ENCODE measurements around the gene RNPEPL1. TPM values are rescaled to one million over a fixed set of nuclear protein-coding genes. Genes with fewer than 3 reads are reported as not detected.

Gene RNPEPL1
- total RNA-seq, 1 experiment from 2014 or later: 80.6 TPM

- intact Hi-C loops (cut with micrococcal nuclease; ENCODE audit: unreplicated experiment): loop anchor here (10.0 kb wide), 1 partner anchor 103 kb away; no protein-coding TSS in a partner anchor
- Mint-ChIP-seq H3K9me3 (ENCODE audit: low read depth, unreplicated experiment) (no peaks in the 10 kb centered on the region), H3K27ac (ENCODE audit: unreplicated experiment) (no peak overlapping the region), H3K27me3 (ENCODE audit: unreplicated experiment) (no peaks in the 10 kb centered on the region), H3K4me3 (ENCODE audit: low read depth, unreplicated experiment) (no peak overlapping the region), H3K4me1 (ENCODE audit: low read depth, unreplicated experiment) (peaks cover 21% of the 10 kb centered on the region), H3K36me3 (ENCODE audit: insufficient read depth, unreplicated experiment) (peaks cover 32% of the 10 kb centered on the region)
- CTCF ChIA-PET: interaction anchor here (0.7 kb wide), 1 partner anchor 409 kb away, joined by 5 read pairs; no protein-coding TSS in a partner anchor
- no peak for TF ChIP-seq CTCF (IDR thresholded peaks at IDR 0.05; ENCODE audit: unreplicated experiment)
- BruUV-seq (replicated peaks): no TSS peak
- no peak for DNase-seq
These were observed 33.5 kb downstream of the RNPEPL1 start for GRCh38 chr2:240601831-240602160.

- DNase-seq: no peak
- intact Hi-C loops (cut with micrococcal nuclease; ENCODE audit: unreplicated experiment): loop anchor here (10.0 kb wide), 1 partner anchor 102 kb away; no protein-coding TSS in a partner anchor
- peaks cover 26% of the 10 kb centered on the region for H3K4me1 Mint-ChIP-seq (ENCODE audit: low read depth, unreplicated experiment)
- H3K27ac Mint-ChIP-seq (ENCODE audit: unreplicated experiment): no peak overlapping the region
- no peak for TF ChIP-seq CTCF (IDR thresholded peaks at IDR 0.05; ENCODE audit: unreplicated experiment)
- CTCF ChIA-PET: interaction anchor here (0.7 kb wide), 1 partner anchor 410 kb away, joined by 5 read pairs; no protein-coding TSS in a partner anchor
- no peak overlapping the region for H3K4me3 Mint-ChIP-seq (ENCODE audit: low read depth, unreplicated experiment)
- peaks cover 33% of the 10 kb centered on the region for H3K36me3 Mint-ChIP-seq (ENCODE audit: insufficient read depth, unreplicated experiment)
- BruUV-seq (replicated peaks): no TSS peak
- no peaks in the 10 kb centered on the region for H3K9me3 Mint-ChIP-seq (ENCODE audit: low read depth, unreplicated experiment)
- no peaks in the 10 kb centered on the region for H3K27me3 Mint-ChIP-seq (ENCODE audit: unreplicated experiment)
These were observed 34.2 kb downstream of the RNPEPL1 start for GRCh38 chr2:240602266-240603050.

- H3K9me3 Mint-ChIP-seq (ENCODE audit: low read depth, unreplicated experiment): no peaks in the 10 kb centered on the region
- H3K4me3 Mint-ChIP-seq (ENCODE audit: low read depth, unreplicated experiment): no peak overlapping the region
- H3K4me1 Mint-ChIP-seq (ENCODE audit: low read depth, unreplicated experiment): peaks cover 34% of the 10 kb centered on the region
- intact Hi-C loops (cut with micrococcal nuclease; ENCODE audit: unreplicated experiment): loop anchor here (10.0 kb wide), 1 partner anchor 102 kb away; no protein-coding TSS in a partner anchor
- BruUV-seq (replicated peaks): no TSS peak
- DNase-seq: no peak
- H3K36me3 Mint-ChIP-seq (ENCODE audit: insufficient read depth, unreplicated experiment): peaks cover 33% of the 10 kb centered on the region
- H3K27ac Mint-ChIP-seq (ENCODE audit: unreplicated experiment): no peak overlapping the region
- TF ChIP-seq CTCF (IDR thresholded peaks at IDR 0.05; ENCODE audit: unreplicated experiment): no peak
- CTCF ChIA-PET: interaction anchor here (1.3 to 3.0 kb wide), 3 partner anchors 17 to 136 kb away, joined by 3 to 10 read pairs (median 10); partner anchors contain the start of gene CAPN10
- no peaks in the 10 kb centered on the region for H3K27me3 Mint-ChIP-seq (ENCODE audit: unreplicated experiment)
These were observed 35.0 kb downstream of the RNPEPL1 start for GRCh38 chr2:240603081-240603835.

DNA sequence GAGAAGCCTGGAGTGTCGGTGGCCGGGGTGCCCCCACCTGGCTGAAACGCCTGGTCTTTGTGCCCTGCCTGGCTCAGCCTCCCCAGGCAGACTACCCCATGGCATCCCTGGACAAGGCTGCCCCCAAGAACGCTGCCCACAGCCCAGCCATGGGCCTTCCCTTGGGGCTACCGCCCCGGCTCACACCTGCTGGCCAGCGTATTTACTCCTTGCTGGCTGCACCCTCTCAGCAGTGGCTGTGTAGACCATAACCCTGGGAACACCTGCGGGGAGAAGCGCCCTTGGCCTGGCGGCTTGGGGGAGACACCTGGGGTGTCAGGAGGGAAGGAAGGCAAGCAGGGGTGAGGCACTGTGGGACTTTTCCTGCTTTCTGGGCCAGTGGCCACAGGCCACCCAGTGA is 35.6 kb downstream of the RNPEPL1 start:
- DNase-seq: no peak
- intact Hi-C loops (cut with micrococcal nuclease; ENCODE audit: unreplicated experiment): loop anchor here (10.0 kb wide), 1 partner anchor 101 kb away; no protein-coding TSS in a partner anchor
- CTCF ChIA-PET: interaction anchor here (0.7 to 3.0 kb wide), 6 partner anchors 16 to 136 kb away, joined by 3 to 10 read pairs (median 6); partner anchors contain the start of gene CAPN10
- Mint-ChIP-seq H3K9me3 (ENCODE audit: low read depth, unreplicated experiment) (no peaks in the 10 kb centered on the region), H3K4me3 (ENCODE audit: low read depth, unreplicated experiment) (no peak overlapping the region), H3K27me3 (ENCODE audit: unreplicated experiment) (no peaks in the 10 kb centered on the region), H3K27ac (ENCODE audit: unreplicated experiment) (no peak overlapping the region), H3K4me1 (ENCODE audit: low read depth, unreplicated experiment) (peaks cover 39% of the 10 kb centered on the region), H3K36me3 (ENCODE audit: insufficient read depth, unreplicated experiment) (peaks cover 28% of the 10 kb centered on the region)
- no TSS peak for BruUV-seq (replicated peaks)
- TF ChIP-seq CTCF (IDR thresholded peaks at IDR 0.05; ENCODE audit: unreplicated experiment): no peak
